ENCODE results near the gene ALDH2.
A peak's percentile ranks its signal among the peaks of the same experiment; 100 is the strongest.

Gene ALDH2

GRCh38 chr12:111838353-111838752 is 71.6 kb downstream of the ALDH2 start:
- no peaks in the 10 kb centered on the region for H3K9me3 ChIP-seq
- H3K36me3 ChIP-seq, result peaks cover 0 to 13% (median 10%) of the 10 kb centered on the region in 3 donors
- DNase-seq, result no peak
- intact Hi-C loops (cut with DNase I; ENCODE audit: low total_unique reads), result no loop called here
- H3K27ac ChIP-seq, result no peak overlapping the region
- peaks cover 0 to 23% (median 19%) of the 10 kb centered on the region in 4 donors for H3K4me1 ChIP-seq
- no peak overlapping the region for H3K4me3 ChIP-seq
- H3K27me3 ChIP-seq, result no peaks in the 10 kb centered on the region
- TF ChIP-seq CTCF (IDR thresholded peaks at IDR 0.05), result no peak

GRCh38 chr12:111840807-111841206 is 74.1 kb downstream of the ALDH2 start:
- Histone ChIP-seq H3K4me1 (peaks cover 0 to 47% (median 42%) of the 10 kb centered on the region in 4 donors), H3K9me3 (no peaks in the 10 kb centered on the region), H3K27ac (peak overlapping the region; percentile 85 to 96), H3K4me3 (peak overlapping the region; percentile 83 to 100), H3K36me3 (peaks cover 0 to 13% (median 10%) of the 10 kb centered on the region in 3 donors), H3K27me3 (no peaks in the 10 kb centered on the region)
- DNase-seq, result no peak
- intact Hi-C loops (cut with DNase I; ENCODE audit: low total_unique reads), result loop anchor here (5.0 kb wide), 1 partner anchor 171 kb away; the partner anchor contains the start of genes ERP29 and TMEM116
- no peak for TF ChIP-seq CTCF (IDR thresholded peaks at IDR 0.05)

GRCh38 chr12:111841236-111841749 is 74.6 kb downstream of the ALDH2 start:
- H3K36me3 ChIP-seq, result peaks cover 0 to 13% (median 10%) of the 10 kb centered on the region in 3 donors
- no peak for TF ChIP-seq CTCF (IDR thresholded peaks at IDR 0.05)
- peaks cover 0 to 47% (median 42%) of the 10 kb centered on the region in 4 donors for H3K4me1 ChIP-seq
- intact Hi-C loops (cut with DNase I; ENCODE audit: low total_unique reads), result loop anchor here (5.0 kb wide), 1 partner anchor 171 kb away; the partner anchor contains the start of genes ERP29 and TMEM116
- no peaks in the 10 kb centered on the region for H3K27me3 ChIP-seq
- no peak for DNase-seq
- peak overlapping the region; percentile 85 to 96 for H3K27ac ChIP-seq
- no peaks in the 10 kb centered on the region for H3K9me3 ChIP-seq
- peak overlapping the region; percentile 83 to 100 for H3K4me3 ChIP-seq

- H3K4me3 ChIP-seq, result peak within 1 kb of the TSS; percentile 83 to 100
- peak; percentile 91 to 95 for DNase-seq
- peaks cover 0 to 47% (median 42%) of the 10 kb centered on the region in 4 donors for H3K4me1 ChIP-seq
- no peaks in the 10 kb centered on the region for H3K9me3 ChIP-seq
- peaks cover 0 to 13% (median 10%) of the 10 kb centered on the region in 3 donors for H3K36me3 ChIP-seq
- peak within 1 kb of the TSS; percentile 85 to 96 for H3K27ac ChIP-seq
- intact Hi-C loops (cut with DNase I; ENCODE audit: low total_unique reads), result loop anchor here (5.0 kb wide), 1 partner anchor 170 kb away; the partner anchor contains the start of genes ERP29 and TMEM116
- TF ChIP-seq CTCF (IDR thresholded peaks at IDR 0.05), result no peak
- no peaks in the 10 kb centered on the region for H3K27me3 ChIP-seq
These were observed 75.2 kb downstream of the ALDH2 start, which contains the start of gene MAPKAPK5 for GRCh38 chr12:111841750-111842555. TSS of gene MAPKAPK5 (plus strand) at chr12:111842228. CDS start at chr12:111842734, 506 bp downstream.

GRCh38 chr12:111842556-111843396 is 76.0 kb downstream of the ALDH2 start:
- intact Hi-C loops (cut with DNase I; ENCODE audit: low total_unique reads), result loop anchor here (5.0 kb wide), 1 partner anchor 170 kb away; the partner anchor contains the start of genes ERP29 and TMEM116
- no peaks in the 10 kb centered on the region for H3K27me3 ChIP-seq
- H3K9me3 ChIP-seq, result no peaks in the 10 kb centered on the region
- H3K27ac ChIP-seq, result peak overlapping the region; percentile 85 to 96
- no peak for DNase-seq
- peaks cover 0 to 47% (median 42%) of the 10 kb centered on the region in 4 donors for H3K4me1 ChIP-seq
- peaks cover 0 to 13% (median 10%) of the 10 kb centered on the region in 3 donors for H3K36me3 ChIP-seq
- TF ChIP-seq CTCF (IDR thresholded peaks at IDR 0.05), result no peak
- H3K4me3 ChIP-seq, result peak overlapping the region; percentile 83 to 100

All from tibial artery (tissue), 4 donors.